H1 (cell line): ENCODE results near the gene ARHGAP18. TPM values are rescaled to one million over a fixed set of nuclear protein-coding genes. Genes with fewer than 3 reads are reported as not detected.

Experiments used
- polyA plus RNA-seq, 7 experiments: library from polyadenylated mRNA; depleted of rRNA in 3 of 7; stranded (reverse) in 5 of 7; unstranded in 2 of 7; fragments of >200 nt in 5 of 7; fragments of 200-250 nt in 2 of 7; gene quantifications; 1 replicate in 5 of 7; 2 replicates in 1 of 7; 4 replicates in 1 of 7; pipeline versions ENCODE4 v1.2.1 to v1.2.3, GENCODE V29; 2011 to 2013; ENCODE audit warnings: missing spikeins in 2 of 7, mixed read lengths in 2 of 7
- total RNA-seq: library from RNA; stranded (reverse); fragmentation: NEBNext Ultra II Directional; extraction: Animal tissue kit (Norgen Biotek cat#: 25700); gene quantifications from 2 replicates; pipeline ENCODE4 v1.2.1, GENCODE V29; 2021

The ARHGAP18 gene
- total and polyA plus RNA-seq, 2 of the 8 experiments (the other 6 are each of a cell fraction or from before 2014, with no cell fraction given): 0.83 to 4.5 TPM

Other genes with a start within 250 kb of the ARHGAP18 start
- gene TMEM244, start 151.1 kb upstream of the ARHGAP18 start, total RNA-seq: not detected in 2 replicates
- gene TMEM244, start 151.1 kb upstream of the ARHGAP18 start, polyA plus RNA-seq (2011; rRNA removed): not detected in 2 replicates